Hepatocyte (in vitro differentiated cells): ENCODE data around the gene DOLPP1. TPM values are rescaled to one million over a fixed set of nuclear protein-coding genes. Genes with fewer than 3 reads are reported as not detected.

Experiments
- DNase-seq: peaks from one replicate; pipeline ENCODE4 v3.0.0-alpha.2; 2016; ENCODE audit warnings: low spot score
- H2AFZ ChIP-seq: fragments of 200-600 bp; sonication (generic); 2 replicates; pipeline ENCODE4 v1.6.0; 2016; ENCODE audit warnings: antibody characterized with exemption, mild to moderate bottlenecking
- H3K27ac ChIP-seq: fragments of 200-600 bp; sonication (generic); 2 replicates; pipeline ENCODE4 v1.5.1; 2016; ENCODE audit warnings: mild to moderate bottlenecking
- H3K27me3 ChIP-seq: fragments of 200-600 bp; sonication (generic); 2 replicates; pipeline ENCODE4 v1.6.1; 2016
- H3K36me3 ChIP-seq: fragments of 200-600 bp; sonication (generic); replicated peaks from 2 replicates; pipeline ENCODE4 v1.5.1; 2016; ENCODE audit warnings: low read depth; ENCODE audit not compliant: insufficient read depth
- H3K4me1 ChIP-seq: fragments of 200-600 bp; sonication (generic); 2 replicates; pipeline ENCODE4 v1.5.1; 2016; ENCODE audit warnings: mild to moderate bottlenecking, moderate library complexity; ENCODE audit not compliant: insufficient read depth
- H3K4me2 ChIP-seq: fragments of 200-600 bp; sonication (generic); 2 replicates; pipeline ENCODE4 v1.6.0; 2016
- H3K4me3 ChIP-seq: fragments of 200-600 bp; sonication (generic); 2 replicates; pipeline ENCODE4 v1.5.1; 2016; ENCODE audit warnings: mild to moderate bottlenecking
- H3K79me2 ChIP-seq: fragments of 200-600 bp; sonication (generic); 2 replicates; pipeline ENCODE4 v1.6.0; 2017; ENCODE audit warnings: mild to moderate bottlenecking
- H3K9me2 ChIP-seq: fragments of 200-600 bp; sonication (generic); replicated peaks from 2 replicates; pipeline ENCODE4 v1.6.0; 2017; ENCODE audit warnings: mild to moderate bottlenecking; ENCODE audit not compliant: insufficient read depth
- H3K9me3 ChIP-seq: fragments of 200-600 bp; sonication (generic); 2 replicates; pipeline ENCODE4 v1.5.1; 2016; ENCODE audit warnings: low read depth, mild to moderate bottlenecking
- H4K20me1 ChIP-seq: fragments of 200-600 bp; sonication (generic); 2 replicates; pipeline ENCODE4 v1.6.0; 2016; ENCODE audit warnings: mild to moderate bottlenecking; ENCODE audit not compliant: insufficient read depth, poor library complexity, severe bottlenecking
- EZH2 ChIP-seq: fragments of 200-600 bp; sonication (generic); IDR thresholded peaks from 2 replicates; pipeline ENCODE4 v1.6.1; 2016; ENCODE audit warnings: antibody characterized with exemption, mild to moderate bottlenecking, borderline replicate concordance
- EZH2phosphoT487 ChIP-seq: fragments of 200-600 bp; sonication (generic); IDR thresholded peaks from one replicate; pipeline ENCODE4 v1.6.1; 2018; ENCODE audit warnings: antibody characterized with exemption, mild to moderate bottlenecking, low read depth, moderate library complexity; ENCODE audit not compliant: unreplicated experiment, severe bottlenecking
- WGBS: methylation state at CpG from one replicate; pipeline ENCODE4 v1.1.6; 2016; ENCODE audit warnings: low lambda C conversion rate; ENCODE audit errors: missing lambda C conversion rate; 5-methylcytosine and 5-hydroxymethylcytosine counted together
- polyA plus RNA-seq: library from polyadenylated mRNA; unstranded; fragments of >200 nt; fragmentation: Nextera tagmentation; extraction: Ambion mirVana; gene quantifications from 2 replicates; pipeline ENCODE4 v1.2.1, GENCODE V29; 2016
- total RNA-seq: library from RNA; depleted of rRNA; stranded (reverse); fragments of >200 nt; gene quantifications from 2 replicates; pipeline ENCODE4 v1.2.3, GENCODE V29; 2014
- TF ChIP-seq, protein P1 (sequence below): fragments of 200-600 bp; sonication (generic); IDR thresholded peaks from 2 replicates; pipeline ENCODE4 v1.5.1; 2016; ENCODE audit warnings: antibody characterized with exemption, mild to moderate bottlenecking; ENCODE audit not compliant: poor library complexity

The DOLPP1 gene
- total and polyA plus RNA-seq, 2 experiments from 2014 or later: 16.2 to 20.6 TPM

DNA sequence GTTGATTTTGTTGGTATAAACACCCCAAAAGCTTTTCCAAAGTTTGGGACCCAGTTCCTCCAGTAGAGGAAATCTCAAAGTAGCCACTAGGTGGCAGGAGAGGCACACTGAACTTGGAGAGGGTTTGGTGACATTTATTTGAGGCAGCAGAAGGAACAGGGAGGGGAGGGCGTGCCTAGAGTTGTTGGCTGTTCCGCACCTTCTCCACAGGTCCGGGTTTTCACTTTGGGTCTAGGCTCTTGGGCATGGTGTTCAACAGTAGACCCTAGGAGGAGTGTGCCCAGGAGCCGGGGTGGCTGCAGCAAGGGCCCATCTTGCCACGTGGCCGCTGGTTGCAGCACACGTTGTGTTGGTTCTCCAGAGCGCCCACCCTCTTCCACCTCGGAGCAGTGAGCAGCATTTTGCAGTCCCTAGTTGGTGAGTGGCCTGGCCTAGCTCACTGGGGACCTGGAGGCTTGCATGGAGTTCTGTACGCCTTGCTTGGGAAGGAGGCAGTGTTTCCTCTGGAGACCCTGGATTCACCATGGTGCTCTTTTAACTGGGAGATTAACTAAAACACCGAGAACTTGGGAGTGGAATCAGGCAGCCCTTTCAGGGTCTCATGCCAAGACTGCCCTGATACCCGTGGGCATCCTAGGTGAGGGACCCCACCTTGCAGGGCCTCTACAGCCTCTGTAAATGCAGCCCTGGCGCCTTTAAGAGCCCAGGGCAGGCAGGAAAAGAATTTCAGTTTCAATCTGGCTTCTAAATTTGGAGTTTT lies 58.5 kb downstream of the DOLPP1 start:
- TF ChIP-seq EZH2phosphoT487: no peak
- TF ChIP-seq, protein P1, sequence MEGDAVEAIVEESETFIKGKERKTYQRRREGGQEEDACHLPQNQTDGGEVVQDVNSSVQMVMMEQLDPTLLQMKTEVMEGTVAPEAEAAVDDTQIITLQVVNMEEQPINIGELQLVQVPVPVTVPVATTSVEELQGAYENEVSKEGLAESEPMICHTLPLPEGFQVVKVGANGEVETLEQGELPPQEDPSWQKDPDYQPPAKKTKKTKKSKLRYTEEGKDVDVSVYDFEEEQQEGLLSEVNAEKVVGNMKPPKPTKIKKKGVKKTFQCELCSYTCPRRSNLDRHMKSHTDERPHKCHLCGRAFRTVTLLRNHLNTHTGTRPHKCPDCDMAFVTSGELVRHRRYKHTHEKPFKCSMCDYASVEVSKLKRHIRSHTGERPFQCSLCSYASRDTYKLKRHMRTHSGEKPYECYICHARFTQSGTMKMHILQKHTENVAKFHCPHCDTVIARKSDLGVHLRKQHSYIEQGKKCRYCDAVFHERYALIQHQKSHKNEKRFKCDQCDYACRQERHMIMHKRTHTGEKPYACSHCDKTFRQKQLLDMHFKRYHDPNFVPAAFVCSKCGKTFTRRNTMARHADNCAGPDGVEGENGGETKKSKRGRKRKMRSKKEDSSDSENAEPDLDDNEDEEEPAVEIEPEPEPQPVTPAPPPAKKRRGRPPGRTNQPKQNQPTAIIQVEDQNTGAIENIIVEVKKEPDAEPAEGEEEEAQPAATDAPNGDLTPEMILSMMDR: peak; percentile 93
- TF ChIP-seq EZH2: no peak
- Histone ChIP-seq H3K27ac (peak overlapping the region; percentile 100), H3K4me1 (peaks cover 48% of the 10 kb centered on the region), H3K27me3 (no peaks in the 10 kb centered on the region), H3K9me2 (no peaks in the 10 kb centered on the region), H3K79me2 (peaks cover 28% of the 10 kb centered on the region), H4K20me1 (no peaks in the 10 kb centered on the region), H3K4me2 (peak overlapping the region; percentile 82), H3K9me3 (no peaks in the 10 kb centered on the region), H2AFZ (no peak overlapping the region), H3K4me3 (no peak overlapping the region), H3K36me3 (no peaks in the 10 kb centered on the region)
- peak; percentile 92 for DNase-seq
- 10% methylated on average over 13 of the region's 13 CpGs for WGBS

DNA sequence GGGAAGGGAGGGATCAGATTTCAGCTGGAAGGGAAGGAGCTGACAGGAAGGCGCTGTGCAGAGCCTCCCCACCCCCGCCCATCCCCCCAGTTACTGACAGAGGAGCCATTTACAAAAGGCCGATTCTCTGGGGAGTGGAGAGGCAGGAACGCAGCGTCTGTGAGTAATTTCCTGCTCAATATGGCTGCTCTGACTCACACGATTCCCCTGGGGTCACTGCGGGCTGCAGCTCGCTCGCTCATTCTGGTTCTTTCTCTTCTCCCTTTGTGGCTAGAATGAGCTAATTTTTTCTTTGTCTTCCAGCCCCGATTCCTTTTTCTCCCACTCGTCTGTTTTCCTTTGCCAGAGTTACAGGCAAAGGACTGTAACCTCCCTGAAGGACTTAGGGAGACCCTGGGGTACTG lies 59.1 kb downstream of the DOLPP1 start:
- peak overlapping the region; percentile 82 for H3K4me2 ChIP-seq
- H3K79me2 ChIP-seq: peaks cover 33% of the 10 kb centered on the region
- peak; percentile 98 for DNase-seq
- H3K4me3 ChIP-seq: peak overlapping the region; percentile 20
- TF ChIP-seq, protein P1: no peak
- TF ChIP-seq EZH2phosphoT487 (no peak), EZH2 (no peak)
- H3K4me1 ChIP-seq: peaks cover 51% of the 10 kb centered on the region
- no peaks in the 10 kb centered on the region for H3K27me3 ChIP-seq
- H3K36me3 ChIP-seq: no peaks in the 10 kb centered on the region
- 0% methylated on average over 11 of the region's 11 CpGs for WGBS
- no peaks in the 10 kb centered on the region for H4K20me1 ChIP-seq
- H2AFZ ChIP-seq: no peak overlapping the region
- H3K9me3 ChIP-seq: no peaks in the 10 kb centered on the region
- H3K27ac ChIP-seq: peak overlapping the region; percentile 100
- no peaks in the 10 kb centered on the region for H3K9me2 ChIP-seq

Other genes with a start within 250 kb of the DOLPP1 start
- 5.1 and 7.9 TPM in 2 replicates for gene KYAT1, start 199.2 kb upstream of the DOLPP1 start, total RNA-seq
- gene KYAT1, start 199.2 kb upstream of the DOLPP1 start, polyA plus RNA-seq: 8.4 and 8.7 TPM in 2 replicates
- gene LRRC8A, start 199.0 kb upstream of the DOLPP1 start, total RNA-seq: 28.8 and 30.7 TPM in 2 replicates
- 46.8 and 55.6 TPM in 2 replicates for gene LRRC8A, start 199.0 kb upstream of the DOLPP1 start, polyA plus RNA-seq
- 12.6 and 20.3 TPM in 2 replicates for gene PHYHD1, start 160.1 kb upstream of the DOLPP1 start, total RNA-seq
- gene PHYHD1, start 160.1 kb upstream of the DOLPP1 start, polyA plus RNA-seq: 25.7 and 32.3 TPM in 2 replicates
- gene DOLK, start 133.5 kb upstream of the DOLPP1 start, total RNA-seq: 30.2 and 34.2 TPM in 2 replicates
- 37.4 and 45.0 TPM in 2 replicates for gene DOLK, start 133.5 kb upstream of the DOLPP1 start, polyA plus RNA-seq
- gene NUP188, start 133.4 kb upstream of the DOLPP1 start, total RNA-seq: 24.4 and 28.1 TPM in 2 replicates
- 28.1 and 31.2 TPM in 2 replicates for gene NUP188, start 133.4 kb upstream of the DOLPP1 start, polyA plus RNA-seq
- gene SH3GLB2, start 52.8 kb upstream of the DOLPP1 start, total RNA-seq: 68.3 and 85.4 TPM in 2 replicates
- gene SH3GLB2, start 52.8 kb upstream of the DOLPP1 start, polyA plus RNA-seq: 124 and 189 TPM in 2 replicates
- gene MIGA2, start 44.5 kb upstream of the DOLPP1 start, total RNA-seq: 16.8 and 29.5 TPM in 2 replicates
- gene MIGA2, start 44.5 kb upstream of the DOLPP1 start, polyA plus RNA-seq: 23.4 and 33.3 TPM in 2 replicates
- 39.3 and 40.4 TPM in 2 replicates for gene CRAT, start 29.7 kb downstream of the DOLPP1 start, total RNA-seq
- 59.4 and 64.6 TPM in 2 replicates for gene CRAT, start 29.7 kb downstream of the DOLPP1 start, polyA plus RNA-seq
- gene PTPA, start 30.3 kb downstream of the DOLPP1 start, total RNA-seq: 72.3 and 72.4 TPM in 2 replicates
- 55.3 and 60.9 TPM in 2 replicates for gene PTPA, start 30.3 kb downstream of the DOLPP1 start, polyA plus RNA-seq
- 34.5 and 38.0 TPM in 2 replicates for gene IER5L, start 97.2 kb downstream of the DOLPP1 start, total RNA-seq
- gene IER5L, start 97.2 kb downstream of the DOLPP1 start, polyA plus RNA-seq: 39.7 and 46.5 TPM in 2 replicates